GM18907 (cell line): ENCODE measurements around the gene SMCHD1.
"Not testable (repeated sequence)": the region's sequence is repeated elsewhere in the genome, so short reads cannot be mapped to it uniquely, and the experiment has no call there.

Experiments used
- ATAC-seq: cut with Tn5 transposase; IDR thresholded peaks from one replicate; pipeline ENCODE4 v1.9.1; 2021; ENCODE audit warnings: mild to moderate bottlenecking, moderate library complexity; ENCODE audit not compliant: unreplicated experiment

The SMCHD1 gene

DNA sequence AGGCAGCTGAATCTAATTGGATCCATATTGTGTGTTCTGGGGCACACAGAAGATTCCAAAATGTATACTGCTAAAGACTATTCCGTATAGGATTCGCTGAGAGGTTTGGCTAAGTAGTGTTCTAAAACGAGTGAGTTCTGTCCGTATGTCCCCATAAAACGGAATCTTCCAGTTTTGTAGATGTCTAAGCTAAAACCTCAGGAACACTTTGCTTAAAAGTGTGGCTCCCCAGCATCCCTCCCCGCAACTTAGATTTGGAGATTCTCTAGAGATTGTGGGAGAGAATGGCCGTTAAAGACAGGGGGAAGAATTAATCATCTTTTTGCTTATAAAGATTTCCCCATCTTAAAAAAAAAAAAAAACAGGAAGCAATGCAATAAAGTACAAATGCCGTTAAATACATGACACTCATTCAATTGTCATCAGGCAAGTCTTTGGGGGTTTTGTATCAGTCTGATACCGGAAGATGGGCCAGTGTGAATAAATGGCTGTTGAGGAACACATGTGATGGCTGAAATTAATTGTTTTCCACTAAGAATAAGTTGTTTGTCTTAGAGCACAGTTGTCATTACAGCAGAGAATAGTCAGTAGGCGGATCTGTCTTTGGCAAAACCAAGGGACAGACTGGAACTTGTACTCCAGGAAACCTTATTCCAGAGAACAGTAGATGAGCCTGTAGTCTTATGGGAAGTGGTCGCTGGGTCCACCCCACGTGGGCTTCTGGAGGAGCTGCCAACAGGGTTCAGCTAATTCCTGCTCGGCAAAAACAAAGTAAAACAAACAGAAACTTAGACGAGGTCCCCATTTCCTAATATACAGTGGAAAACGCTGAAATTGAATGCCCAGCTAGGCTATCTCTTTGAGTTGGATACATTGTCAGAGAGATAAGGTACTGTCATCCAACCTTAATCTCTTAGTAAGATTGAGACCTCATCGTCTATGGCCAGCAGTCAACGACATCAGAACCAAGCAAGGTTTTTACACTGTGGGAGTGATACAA, 193.0 kb downstream of the SMCHD1 start:
- no peak for ATAC-seq

DNA sequence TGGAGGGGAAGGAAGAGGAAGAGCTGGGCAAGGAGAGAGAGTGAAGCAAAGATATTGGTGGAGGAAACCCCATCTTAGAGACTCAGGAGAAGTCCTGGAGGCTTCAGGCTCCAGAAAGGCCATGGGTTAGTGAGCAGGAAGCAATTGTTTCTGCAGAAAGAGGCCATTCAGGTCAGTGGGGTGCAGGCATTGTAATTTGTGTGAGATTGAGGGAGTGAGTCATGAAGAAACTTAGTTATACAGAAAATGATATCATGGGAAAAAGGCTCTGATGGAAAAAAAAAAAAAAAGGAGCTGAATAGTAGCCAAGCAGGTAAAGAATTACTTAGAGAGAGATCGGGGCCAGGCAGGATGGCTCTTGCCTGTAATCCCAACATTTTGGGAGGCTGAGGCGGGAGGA, 195.3 kb downstream of the SMCHD1 start:
- ATAC-seq = no peak

DNA sequence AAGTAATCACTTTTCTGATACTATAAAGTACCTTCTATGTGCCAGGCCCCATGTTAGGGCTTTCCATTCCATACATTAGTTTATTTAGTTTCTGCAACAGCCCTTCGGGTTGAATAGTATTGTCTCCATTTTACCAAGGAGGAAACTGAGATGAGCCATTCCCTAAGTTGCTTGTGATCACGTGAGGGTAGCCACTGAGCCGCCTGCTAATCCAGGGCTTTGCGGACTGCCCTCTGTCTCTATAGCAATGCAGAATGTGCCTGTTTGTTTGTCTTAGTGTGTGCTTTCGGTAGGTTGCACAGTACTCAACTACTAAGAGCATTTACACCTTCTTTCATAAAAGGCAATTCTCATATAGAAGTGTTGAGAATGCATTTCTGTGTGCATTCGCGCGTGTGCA, 196.2 kb downstream of the SMCHD1 start:
- ATAC-seq = no peak

DNA sequence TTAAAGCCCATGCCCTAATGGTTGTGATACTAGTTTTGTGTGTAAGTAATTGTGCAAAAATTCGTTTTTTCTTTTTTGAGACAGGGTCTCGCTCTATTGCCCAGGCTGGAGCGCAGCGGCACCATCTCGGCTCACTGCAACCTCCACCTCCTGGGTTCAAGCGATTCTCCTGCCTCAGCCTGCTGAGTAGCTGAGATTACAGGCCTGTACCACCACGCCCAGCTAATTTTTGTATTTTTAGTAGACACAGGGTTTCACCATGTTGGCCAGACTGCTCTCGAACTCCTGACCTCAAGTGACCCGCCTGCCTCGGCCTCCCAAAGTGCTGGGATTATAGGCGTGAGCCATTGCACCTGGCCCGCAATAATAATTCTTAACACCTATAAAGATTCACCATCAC, 196.9 kb downstream of the SMCHD1 start:
- not testable (repeated sequence) for ATAC-seq

DNA sequence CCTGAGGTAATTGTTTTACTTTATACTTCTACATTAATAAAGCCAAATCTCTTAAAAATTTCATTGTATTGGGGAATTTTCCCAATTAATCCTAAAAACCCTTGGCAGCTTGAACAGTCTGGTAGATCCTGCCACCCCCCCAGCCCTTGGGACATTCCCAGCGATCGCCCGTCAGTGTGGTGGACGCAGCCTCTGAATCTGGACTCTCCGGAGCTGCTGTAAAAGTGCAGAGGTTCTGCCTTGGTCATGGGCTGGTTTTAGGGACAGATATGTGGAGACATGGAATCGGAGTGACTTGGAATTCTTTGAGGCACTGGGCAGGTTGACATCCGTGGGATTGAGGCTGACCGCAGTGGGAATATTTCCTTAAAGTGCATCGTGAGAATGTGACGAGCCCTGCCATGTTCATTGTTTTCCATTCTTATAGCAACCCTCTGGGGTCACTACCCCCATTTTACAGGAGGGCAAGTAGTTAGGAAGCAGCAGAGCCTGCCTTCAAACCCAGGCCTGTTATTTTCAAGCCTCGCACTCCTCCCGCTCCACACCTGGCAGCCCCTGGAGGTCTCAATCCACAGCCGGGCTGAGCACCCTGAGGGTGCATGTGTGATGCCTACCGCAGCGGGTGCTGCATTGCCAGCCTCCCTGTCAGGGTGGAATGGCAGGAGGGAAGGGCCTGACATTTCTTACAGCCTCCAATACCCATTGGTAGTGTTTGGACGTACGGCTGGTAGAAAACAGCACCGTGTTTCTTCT, 197.8 kb downstream of the SMCHD1 start:
- no peak for ATAC-seq

DNA sequence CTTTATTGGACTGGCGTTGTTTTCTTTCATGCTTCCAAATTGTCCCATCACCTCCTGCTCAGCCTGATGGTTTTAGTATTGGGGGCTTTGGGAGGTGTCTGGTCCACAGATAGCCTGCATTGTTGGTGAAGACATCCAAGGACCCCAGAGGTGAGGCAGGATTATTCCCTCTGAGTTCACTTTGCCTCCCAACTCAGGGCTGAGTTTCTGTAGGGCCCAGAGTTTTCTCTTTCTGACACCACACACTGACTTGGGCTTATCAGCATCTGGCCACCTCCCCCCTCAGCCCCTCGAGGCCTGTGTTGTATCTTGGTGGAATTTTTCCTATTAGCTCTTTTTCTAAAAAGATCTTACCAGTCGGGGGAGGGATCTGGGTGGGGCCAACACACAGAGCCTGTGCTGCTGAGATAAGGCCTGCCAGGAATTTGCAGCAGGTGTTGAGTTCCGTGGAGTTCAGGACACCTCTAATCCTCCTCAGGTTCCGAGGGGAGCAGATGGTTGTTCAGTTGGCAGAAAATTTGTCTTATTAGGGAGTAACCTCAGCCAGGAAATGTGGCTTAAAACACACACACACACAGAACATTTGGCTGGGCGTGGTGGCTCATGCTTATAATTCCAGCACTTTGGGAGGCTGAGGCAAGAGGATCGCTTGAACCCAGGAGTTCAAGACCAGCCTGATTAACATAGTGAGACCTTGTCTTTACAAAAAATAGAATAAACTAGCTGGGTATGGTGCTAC, 198.6 kb downstream of the SMCHD1 start:
- ATAC-seq = no peak
